K562 (cell line): Measurements from ENCODE around the gene PDK3. TPM values are rescaled to one million over a fixed set of nuclear protein-coding genes. Genes with fewer than 3 reads are reported as not detected.

Experiments used
- ATAC-seq: fragments of 200-7000 bp; cut with Tn5 transposase; 3 replicates; pipeline ENCODE4 v1.9.1; 2020; ENCODE audit warnings: moderate library complexity
- BruUV-seq: library from RNA; stranded (reverse); fragments of 400-500 nt; replicated peaks from 2 replicates; lab custom pipeline; 2021; lab: Mats Ljungman, UMichigan
- CTCF ChIA-PET: fragments of 300-600 bp; formaldehyde crosslinking; extraction: SDS; loops from one replicate; lab custom pipeline; 2021; ENCODE audit warnings: low intra/inter-chr PET ratio; lab: Yijun Ruan, JAX
- POLR2A ChIA-PET: fragments of 300-600, 350-650 bp; sonication (Branson Sonifier 250); formaldehyde crosslinking; extraction: SDS; loops from one replicate; lab custom pipeline; 2021; ENCODE audit warnings: antibody characterized with exemption, inconsistent platforms; lab: Yijun Ruan, JAX
- DNase-seq, 4 experiments: peaks; one replicate each; pipeline versions ENCODE4 v3.0.0 to v3.0.0-alpha.2; 2011 to 2018; ENCODE audit warnings: low spot score in 3 of 4, mixed read lengths in 3 of 4; ENCODE audit errors: extremely low read depth in 1 of 4
- FAIRE-seq: peaks from 2 replicates; lab custom pipeline; 2011; peaks lifted over from hg19 to GRCh38; lab: Jason Lieb, UNC
- H2AFZ ChIP-seq: 2 replicates; pipeline ENCODE4 v1.6.0; 2011; ENCODE audit warnings: low read depth, low read length, control low read depth, inconsistent platforms
- H3K27ac ChIP-seq: fragments of 200-600 bp; 3 replicates; pipeline ENCODE4 v1.8.0; 2011; ENCODE audit warnings: low read depth, mild to moderate bottlenecking, control low read depth, inconsistent platforms, low read length, moderate library complexity, mixed read lengths; ENCODE audit errors: extremely low read depth
- H3K27me3 ChIP-seq, 2 experiments: fragments of 300-600 bp in 1 of 2; 2 replicates in 1 of 2; 3 replicates in 1 of 2; pipeline versions ENCODE4 v1.6.0 to v1.8.0; 2011; ENCODE audit warnings: inconsistent platforms in 2 of 2, low read length in 2 of 2, mild to moderate bottlenecking in 1 of 2, mixed read lengths in 1 of 2, moderate library complexity in 1 of 2; ENCODE audit not compliant: control insufficient read depth in 2 of 2, insufficient read depth in 2 of 2
- H3K36me3 ChIP-seq: fragments of 300-600 bp; 3 replicates; pipeline ENCODE4 v1.8.0; 2011; ENCODE audit warnings: mild to moderate bottlenecking, low read length, inconsistent platforms; ENCODE audit not compliant: control insufficient read depth, insufficient read depth
- H3K4me1 ChIP-seq, 2 experiments: fragments of 200-600 bp in 1 of 2; replicated peaks in 1 of 2; 2 replicates in 1 of 2; 3 replicates in 1 of 2; pipeline versions ENCODE4 v1.5.1 to v1.8.0; 2011; ENCODE audit warnings: inconsistent platforms in 2 of 2, low read length in 2 of 2, mild to moderate bottlenecking in 1 of 2, mixed read lengths in 1 of 2, moderate library complexity in 1 of 2; ENCODE audit not compliant: control insufficient read depth in 2 of 2, insufficient read depth in 2 of 2
- H3K4me2 ChIP-seq: 2 replicates; pipeline ENCODE4 v1.6.1; 2011; ENCODE audit warnings: low read length, control low read depth, inconsistent platforms, mixed read lengths; ENCODE audit not compliant: insufficient read depth
- H3K4me3 ChIP-seq: fragments of 200-600 bp; sonication (generic), shearing (Covaris generic); 2 replicates; pipeline ENCODE4 v1.5.1; 2016; ENCODE audit warnings: control low read depth, inconsistent platforms
- H3K79me2 ChIP-seq: fragments of 200-600 bp; 3 replicates; pipeline ENCODE4 v1.8.0; 2011; ENCODE audit warnings: low read length, inconsistent platforms; ENCODE audit not compliant: control insufficient read depth, insufficient read depth
- H3K9ac ChIP-seq, 2 experiments: 2 replicates each; pipeline versions ENCODE4 v1.6.0 to v1.6.1; 2011; ENCODE audit warnings: low read depth in 2 of 2, low read length in 2 of 2, control low read depth in 1 of 2, inconsistent platforms in 1 of 2, mild to moderate bottlenecking in 1 of 2, mixed read lengths in 1 of 2; ENCODE audit not compliant: insufficient read depth in 1 of 2
- H3K9me1 ChIP-seq: one replicate; pipeline ENCODE4 v1.6.0; 2011; ENCODE audit warnings: inconsistent platforms, mild to moderate bottlenecking, low read length, moderate library complexity; ENCODE audit not compliant: control insufficient read depth, insufficient read depth
- H3K9me3 ChIP-seq: replicated peaks from 2 replicates; pipeline ENCODE4 v1.5.1; 2011; ENCODE audit warnings: low read depth, low read length, inconsistent platforms; ENCODE audit not compliant: control insufficient read depth, insufficient read depth
- H4K20me1 ChIP-seq: replicated peaks from 2 replicates; pipeline ENCODE4 v1.6.1; 2011; ENCODE audit warnings: low read length, inconsistent platforms, mixed read lengths; ENCODE audit not compliant: control insufficient read depth, insufficient read depth
- CCNT2 ChIP-seq: IDR thresholded peaks from 2 replicates; pipeline ENCODE4 v1.6.1; 2011; ENCODE audit warnings: borderline replicate concordance, low read depth, mild to moderate bottlenecking, moderate library complexity, mixed read lengths, low read length; ENCODE audit not compliant: insufficient read length; ENCODE audit errors: extremely low read depth
- COPS2 ChIP-seq: fragments of 450-650 bp; conservative IDR thresholded peaks from 2 replicates; pipeline ENCODE4 v1.6.1; 2016; ENCODE audit warnings: mild to moderate bottlenecking, moderate library complexity
- HCFC1 ChIP-seq: IDR thresholded peaks from 2 replicates; pipeline ENCODE4 v1.6.1; 2012; ENCODE audit warnings: low read depth, low read length, improper control_type of control experiment
- HIVEP1 ChIP-seq: fragments of 250-450 bp; sonication (Bioruptor Pico); IDR thresholded peaks from 2 replicates; pipeline ENCODE4 v1.4.0; 2020; ENCODE audit warnings: mild to moderate bottlenecking
- HNRNPK ChIP-seq: fragments of 200-400 bp; formaldehyde crosslinking; IDR thresholded peaks from one replicate; pipeline ENCODE4 v1.6.1; 2018; ENCODE audit warnings: mild to moderate bottlenecking, low read depth, low read length; ENCODE audit not compliant: poor library complexity, severe bottlenecking
- NFIC ChIP-seq: fragments of 450-650 bp; IDR thresholded peaks from 2 replicates; pipeline ENCODE4 v1.6.1; 2017; ENCODE audit warnings: mild to moderate bottlenecking, inconsistent platforms
- NUFIP1 ChIP-seq: fragments of 450-650 bp; IDR thresholded peaks from 2 replicates; pipeline ENCODE4 v1.6.1; 2018; ENCODE audit not compliant: partially characterized antibody
- POLR2AphosphoS2 ChIP-seq: IDR thresholded peaks from 2 replicates; pipeline ENCODE4 v1.6.1; 2012; ENCODE audit warnings: low read length, improper control_type of control experiment
- POLR2H ChIP-seq: IDR thresholded peaks from 2 replicates; pipeline ENCODE4 v1.6.1; 2016; ENCODE audit warnings: missing genetic modification characterization, low read depth, mild to moderate bottlenecking, control low read depth, missing compliant biosample characterization, moderate library complexity
- REST ChIP-seq, 2 experiments: fragments of 450-650 bp; formaldehyde crosslinking in 1 of 2; IDR thresholded peaks; 2 replicates each; pipeline versions ENCODE4 v1.4.0 to v1.6.1; 2014 to 2020; ENCODE audit warnings: mild to moderate bottlenecking in 2 of 2, borderline replicate concordance in 1 of 2, low read depth in 1 of 2
- WGBS: fragments of 100-300 bp; shearing (Covaris generic); methylation state at CpG from one replicate; pipeline ENCODE4 v1.1.6; 2016; ENCODE audit warnings: low coverage, mixed read lengths; ENCODE audit not compliant: insufficient coverage; ENCODE audit errors: missing lambda C conversion rate; 5-methylcytosine and 5-hydroxymethylcytosine counted together
- in situ Hi-C: fragments of 300-500 bp; cut with MboI; formaldehyde crosslinking; loops from 4 replicates; pipeline ENCODE4 v1.15.0; 2018; ENCODE audit warnings: inconsistent platforms, mixed read lengths
- intact Hi-C: fragments of 100-400 bp; cut with micrococcal nuclease; formaldehyde crosslinking; loops from 2 replicates; pipeline ENCODE4 v1.14.2; 2022
- polyA plus RNA-seq, 8 experiments: library from polyadenylated mRNA; depleted of rRNA in 4 of 8; stranded (reverse) in 5 of 8; unstranded in 3 of 8; fragments of >200 nt; fragmentation: Nextera tagmentation in 2 of 8; fragmentation: Illumina TruSeq in 1 of 8; extraction: Ambion mirVana in 2 of 8; extraction: Trizol in 1 of 8; gene quantifications; 2 replicates each; pipeline versions ENCODE4 v1.2.1 to v1.2.3, GENCODE V29; 2011 to 2014; ENCODE audit warnings: inconsistent platforms in 1 of 8, missing spikeins in 1 of 8
- total RNA-seq, 7 experiments: library from RNA; depleted of rRNA in 6 of 7; stranded (reverse); fragments of >200 nt in 6 of 7; fragmentation: Illumina TruSeq in 2 of 7; extraction: Trizol in 2 of 7; gene quantifications; 2 replicates each; pipeline versions ENCODE4 v1.2.1 to v1.2.3, GENCODE V29; 2011 to 2021; ENCODE audit warnings: low replicate concordance in 1 of 7
- TF ChIP-seq, protein P1 (sequence below), 2 experiments: IDR thresholded peaks in 1 of 2; conservative IDR thresholded peaks in 1 of 2; 2 replicates each; pipeline ENCODE4 v1.6.1; 2016; ENCODE audit warnings: low read depth in 2 of 2, mild to moderate bottlenecking in 1 of 2, missing compliant biosample characterization in 1 of 2, missing genetic modification characterization in 1 of 2, moderate library complexity in 1 of 2

PDK3 gene
- total and polyA plus RNA-seq, 9 of the 15 experiments (the other 6 are each of a cell fraction or from before 2014, with no cell fraction given), result 0.20 to 4.9 (median 0.95) TPM

GRCh38 chrX:24483596-24483995, 18.5 kb downstream of the PDK3 start (continued):
- no peak for TF ChIP-seq CCNT2
- TF ChIP-seq COPS2, result no peak
- no peak for TF ChIP-seq HCFC1
- TF ChIP-seq POLR2AphosphoS2, result no peak
- TF ChIP-seq NUFIP1, result no peak
- TF ChIP-seq HIVEP1 (CRISPR knock-in tag), result no peak
- TF ChIP-seq, protein P1, sequence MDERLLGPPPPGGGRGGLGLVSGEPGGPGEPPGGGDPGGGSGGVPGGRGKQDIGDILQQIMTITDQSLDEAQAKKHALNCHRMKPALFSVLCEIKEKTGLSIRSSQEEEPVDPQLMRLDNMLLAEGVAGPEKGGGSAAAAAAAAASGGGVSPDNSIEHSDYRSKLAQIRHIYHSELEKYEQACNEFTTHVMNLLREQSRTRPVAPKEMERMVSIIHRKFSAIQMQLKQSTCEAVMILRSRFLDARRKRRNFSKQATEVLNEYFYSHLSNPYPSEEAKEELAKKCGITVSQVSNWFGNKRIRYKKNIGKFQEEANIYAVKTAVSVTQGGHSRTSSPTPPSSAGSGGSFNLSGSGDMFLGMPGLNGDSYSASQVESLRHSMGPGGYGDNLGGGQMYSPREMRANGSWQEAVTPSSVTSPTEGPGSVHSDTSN (CRISPR knock-in tag; IDR thresholded peaks at IDR 0.05; ENCODE audit: low read depth), result no peak
- TF ChIP-seq, protein P1 (tag; conservative IDR thresholded peaks at IDR 0.05; ENCODE audit: low read depth), result no peak
- TF ChIP-seq POLR2H (tag), result no peak
- TF ChIP-seq HNRNPK, result no peak

DNA sequence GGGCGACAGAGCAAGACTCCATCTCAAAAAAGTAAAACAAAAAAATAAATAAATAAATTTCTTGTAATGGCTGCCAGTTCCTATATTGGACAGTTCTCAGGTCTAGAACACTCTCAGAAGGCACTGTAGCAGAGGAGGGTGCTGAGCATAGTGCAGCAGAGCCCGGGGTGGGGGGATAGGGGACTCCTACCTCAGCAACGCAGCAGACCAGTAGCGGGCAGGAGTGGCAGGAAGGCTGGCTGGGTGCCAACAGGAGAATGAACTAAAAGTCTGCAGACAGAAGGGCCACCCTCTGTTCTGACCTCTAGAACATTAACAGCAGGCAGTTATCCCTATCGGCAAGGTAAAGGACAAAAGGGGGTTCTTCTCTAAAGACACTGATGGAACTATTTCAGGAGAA, 20.2 kb downstream of the PDK3 start:
- CTCF ChIA-PET, result no interaction called here
- H3K4me1 ChIP-seq, result no peaks in the 10 kb centered on the region
- no peak overlapping the region for H3K4me3 ChIP-seq
- in situ Hi-C loops (no loop called here), intact Hi-C loops (no loop called here)
- no peaks in the 10 kb centered on the region for H4K20me1 ChIP-seq
- no TSS peak for BruUV-seq
- no peak overlapping the region for H3K27ac ChIP-seq
- no peaks in the 10 kb centered on the region for H3K36me3 ChIP-seq
- no peak for DNase-seq
- H3K9ac ChIP-seq, result no peak overlapping the region
- peaks cover 0 to 5% of the 10 kb centered on the region in 2 experiments; a peak in 1 of 5 replicates for H3K27me3 ChIP-seq
- no peaks in the 10 kb centered on the region for H3K79me2 ChIP-seq
- FAIRE-seq, result no peak
- peak; percentile 57 for TF ChIP-seq NFIC
- TF ChIP-seq REST (IDR thresholded peaks at IDR 0.05; ENCODE audit: borderline replicate concordance), result no peak
- no peak for TF ChIP-seq REST (CRISPR knock-in tag; IDR thresholded peaks at IDR 0.05; ENCODE audit: low read depth)
- H3K9me1 ChIP-seq, result no peaks in the 10 kb centered on the region
- ATAC-seq, result no peak
- H3K4me2 ChIP-seq, result no peak overlapping the region
- WGBS, result 2% methylated on average over 4 of the region's 5 CpGs
- no peaks in the 10 kb centered on the region for H3K9me3 ChIP-seq
- H2AFZ ChIP-seq, result no peak overlapping the region
- POLR2A ChIA-PET, result no interaction called here
